Hepatocyte (in vitro differentiated cells): ENCODE measurements around the gene MROH2A.

Source experiments
- CTCF ChIP-seq: fragments of 200-600 bp; sonication (generic); IDR thresholded peaks from 2 replicates; pipeline ENCODE4 v1.5.1; 2016; ENCODE audit warnings: antibody characterized with exemption, mild to moderate bottlenecking; ENCODE audit not compliant: poor library complexity
- EZH2 ChIP-seq: fragments of 200-600 bp; sonication (generic); IDR thresholded peaks from 2 replicates; pipeline ENCODE4 v1.6.1; 2016; ENCODE audit warnings: antibody characterized with exemption, mild to moderate bottlenecking, borderline replicate concordance
- EZH2phosphoT487 ChIP-seq: fragments of 200-600 bp; sonication (generic); IDR thresholded peaks from one replicate; pipeline ENCODE4 v1.6.1; 2018; ENCODE audit warnings: antibody characterized with exemption, mild to moderate bottlenecking, low read depth, moderate library complexity; ENCODE audit not compliant: unreplicated experiment, severe bottlenecking

- TF ChIP-seq CTCF (no peak), EZH2phosphoT487 (no peak), EZH2 (no peak)
Measured at GRCh38 chr2:233822101-233822771, 44.1 kb downstream of the MROH2A start.
